Testis (tissue), 2 donors: Measurements from ENCODE around the gene ZNF20.

Experiments
- CTCF ChIP-seq, 3 experiments: fragments of 450-650 bp in 2 of 3; fragments of 200-600 bp in 1 of 3; sonication (generic) in 1 of 3; IDR thresholded peaks; one replicate each; pipeline ENCODE4 v1.5.1; 2016 to 2019; ENCODE audit warnings: antibody characterized with exemption in 3 of 3, mild to moderate bottlenecking in 2 of 3, moderate library complexity in 1 of 3
- POLR2A ChIP-seq: fragments of 450-650 bp; IDR thresholded peaks from one replicate; pipeline ENCODE4 v1.6.1; 2017; ENCODE audit warnings: antibody characterized with exemption, mild to moderate bottlenecking, moderate library complexity

DNA sequence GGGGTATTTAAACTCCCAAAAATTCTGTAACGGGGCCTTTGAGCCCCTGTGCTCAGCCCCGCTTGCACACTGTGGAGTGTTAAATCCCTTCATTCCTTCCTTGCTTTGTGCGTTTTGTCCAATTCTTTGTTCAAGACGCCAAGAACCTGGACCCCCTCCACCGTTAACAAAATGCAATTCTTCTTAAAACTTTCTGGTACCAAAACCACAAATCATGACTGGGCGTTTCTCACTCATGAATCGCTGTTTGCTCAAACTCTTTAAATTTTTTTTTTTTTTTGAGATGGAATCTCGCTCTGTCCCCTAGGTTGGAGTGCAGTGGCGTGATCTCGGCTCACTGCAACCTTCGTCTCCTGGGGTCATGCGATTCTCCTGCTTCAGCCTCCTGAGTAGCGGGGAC, 881 bp downstream of the ZNF20 start:
- TF ChIP-seq CTCF (IDR thresholded peaks at IDR 0.05) (no peak), POLR2A (no peak)
